K562 (cell line): ENCODE data around the gene WDR54. TPM values are rescaled to one million over a fixed set of nuclear protein-coding genes. Genes with fewer than 3 reads are reported as not detected.

ENCODE experiments used
- ATAC-seq: fragments of 200-7000 bp; cut with Tn5 transposase; 3 replicates; pipeline ENCODE4 v1.9.1; 2020; ENCODE audit warnings: moderate library complexity
- BruUV-seq: library from RNA; stranded (reverse); fragments of 400-500 nt; replicated peaks from 2 replicates; lab custom pipeline; 2021; lab: Mats Ljungman, UMichigan
- CTCF ChIA-PET: fragments of 300-600 bp; formaldehyde crosslinking; extraction: SDS; loops from one replicate; lab custom pipeline; 2021; ENCODE audit warnings: low intra/inter-chr PET ratio; lab: Yijun Ruan, JAX
- POLR2A ChIA-PET: fragments of 300-600, 350-650 bp; sonication (Branson Sonifier 250); formaldehyde crosslinking; extraction: SDS; loops from one replicate; lab custom pipeline; 2021; ENCODE audit warnings: antibody characterized with exemption, inconsistent platforms; lab: Yijun Ruan, JAX
- DNase-seq, 4 experiments: peaks; one replicate each; pipeline versions ENCODE4 v3.0.0 to v3.0.0-alpha.2; 2011 to 2018; ENCODE audit warnings: low spot score in 3 of 4, mixed read lengths in 3 of 4; ENCODE audit errors: extremely low read depth in 1 of 4
- FAIRE-seq: peaks from 2 replicates; lab custom pipeline; 2011; peaks lifted over from hg19 to GRCh38; lab: Jason Lieb, UNC
- H2AFZ ChIP-seq: 2 replicates; pipeline ENCODE4 v1.6.0; 2011; ENCODE audit warnings: low read depth, low read length, control low read depth, inconsistent platforms
- H3K27ac ChIP-seq: fragments of 200-600 bp; 3 replicates; pipeline ENCODE4 v1.8.0; 2011; ENCODE audit warnings: low read depth, mild to moderate bottlenecking, control low read depth, inconsistent platforms, low read length, moderate library complexity, mixed read lengths; ENCODE audit errors: extremely low read depth
- H3K27me3 ChIP-seq, 2 experiments: fragments of 300-600 bp in 1 of 2; 2 replicates in 1 of 2; 3 replicates in 1 of 2; pipeline versions ENCODE4 v1.6.0 to v1.8.0; 2011; ENCODE audit warnings: inconsistent platforms in 2 of 2, low read length in 2 of 2, mild to moderate bottlenecking in 1 of 2, mixed read lengths in 1 of 2, moderate library complexity in 1 of 2; ENCODE audit not compliant: control insufficient read depth in 2 of 2, insufficient read depth in 2 of 2
- H3K36me3 ChIP-seq: fragments of 300-600 bp; 3 replicates; pipeline ENCODE4 v1.8.0; 2011; ENCODE audit warnings: mild to moderate bottlenecking, low read length, inconsistent platforms; ENCODE audit not compliant: control insufficient read depth, insufficient read depth
- H3K4me1 ChIP-seq, 2 experiments: fragments of 200-600 bp in 1 of 2; replicated peaks in 1 of 2; 2 replicates in 1 of 2; 3 replicates in 1 of 2; pipeline versions ENCODE4 v1.5.1 to v1.8.0; 2011; ENCODE audit warnings: inconsistent platforms in 2 of 2, low read length in 2 of 2, mild to moderate bottlenecking in 1 of 2, mixed read lengths in 1 of 2, moderate library complexity in 1 of 2; ENCODE audit not compliant: control insufficient read depth in 2 of 2, insufficient read depth in 2 of 2
- H3K4me2 ChIP-seq: 2 replicates; pipeline ENCODE4 v1.6.1; 2011; ENCODE audit warnings: low read length, control low read depth, inconsistent platforms, mixed read lengths; ENCODE audit not compliant: insufficient read depth
- H3K4me3 ChIP-seq: fragments of 200-600 bp; sonication (generic), shearing (Covaris generic); 2 replicates; pipeline ENCODE4 v1.5.1; 2016; ENCODE audit warnings: control low read depth, inconsistent platforms
- H3K79me2 ChIP-seq: fragments of 200-600 bp; 3 replicates; pipeline ENCODE4 v1.8.0; 2011; ENCODE audit warnings: low read length, inconsistent platforms; ENCODE audit not compliant: control insufficient read depth, insufficient read depth
- H3K9ac ChIP-seq, 2 experiments: 2 replicates each; pipeline versions ENCODE4 v1.6.0 to v1.6.1; 2011; ENCODE audit warnings: low read depth in 2 of 2, low read length in 2 of 2, control low read depth in 1 of 2, inconsistent platforms in 1 of 2, mild to moderate bottlenecking in 1 of 2, mixed read lengths in 1 of 2; ENCODE audit not compliant: insufficient read depth in 1 of 2
- H3K9me1 ChIP-seq: one replicate; pipeline ENCODE4 v1.6.0; 2011; ENCODE audit warnings: inconsistent platforms, mild to moderate bottlenecking, low read length, moderate library complexity; ENCODE audit not compliant: control insufficient read depth, insufficient read depth
- H3K9me3 ChIP-seq: replicated peaks from 2 replicates; pipeline ENCODE4 v1.5.1; 2011; ENCODE audit warnings: low read depth, low read length, inconsistent platforms; ENCODE audit not compliant: control insufficient read depth, insufficient read depth
- H4K20me1 ChIP-seq: replicated peaks from 2 replicates; pipeline ENCODE4 v1.6.1; 2011; ENCODE audit warnings: low read length, inconsistent platforms, mixed read lengths; ENCODE audit not compliant: control insufficient read depth, insufficient read depth
- CBFA2T2 ChIP-seq: fragments of 450-650 bp; conservative IDR thresholded peaks from 2 replicates; pipeline ENCODE4 v1.6.1; 2017; ENCODE audit warnings: mild to moderate bottlenecking
- CBFA2T3 ChIP-seq: fragments of 450-650 bp; IDR thresholded peaks from 2 replicates; pipeline ENCODE4 v1.6.1; 2017
- ESRRB ChIP-seq: fragments of 250-450 bp; sonication (Bioruptor Pico); IDR thresholded peaks from 2 replicates; pipeline ENCODE4 v1.5.0; 2020; ENCODE audit warnings: mild to moderate bottlenecking, moderate library complexity, borderline replicate concordance
- MAFF ChIP-seq: IDR thresholded peaks from 2 replicates; pipeline ENCODE4 v1.6.1; 2012; ENCODE audit warnings: low read length, improper control_type of control experiment
- NBN ChIP-seq: fragments of 450-650 bp; IDR thresholded peaks from 2 replicates; pipeline ENCODE4 v1.6.1; 2016; ENCODE audit warnings: low read depth, mild to moderate bottlenecking
- NCOA1 ChIP-seq: fragments of 450-650 bp; IDR thresholded peaks from 2 replicates; pipeline ENCODE4 v1.6.1; 2016; ENCODE audit warnings: low read depth
- PTTG1 ChIP-seq: fragments of 450-650 bp; IDR thresholded peaks from 2 replicates; pipeline ENCODE4 v1.6.1; 2016; ENCODE audit warnings: low read depth, mild to moderate bottlenecking, missing genetic modification characterization, missing compliant biosample characterization
- SMAD1 ChIP-seq: fragments of 150-350 bp; IDR thresholded peaks from 2 replicates; pipeline ENCODE4 v1.6.1; 2014; ENCODE audit warnings: low read length, low read depth; ENCODE audit not compliant: partially characterized antibody
- SMARCA4 ChIP-seq: fragments of 450-650 bp; IDR thresholded peaks from 2 replicates; pipeline ENCODE4 v1.6.1; 2016
- ZC3H4 ChIP-seq: sonication (generic); formaldehyde crosslinking; IDR thresholded peaks from 2 replicates; pipeline ENCODE4 v1.9.0; 2021; ENCODE audit warnings: missing genetic modification reagents, borderline replicate concordance
- ZNF133 ChIP-seq: fragments of 250-450 bp; sonication (Bioruptor Pico); IDR thresholded peaks from 2 replicates; pipeline ENCODE4 v1.4.0; 2020; ENCODE audit warnings: mild to moderate bottlenecking
- ZNF232 ChIP-seq: sonication (generic); formaldehyde crosslinking; IDR thresholded peaks from 2 replicates; pipeline ENCODE4 v1.8.0; 2022; ENCODE audit warnings: mild to moderate bottlenecking, missing genetic modification reagents
- WGBS: fragments of 100-300 bp; shearing (Covaris generic); methylation state at CpG from one replicate; pipeline ENCODE4 v1.1.6; 2016; ENCODE audit warnings: low coverage, mixed read lengths; ENCODE audit not compliant: insufficient coverage; ENCODE audit errors: missing lambda C conversion rate; 5-methylcytosine and 5-hydroxymethylcytosine counted together
- in situ Hi-C: fragments of 300-500 bp; cut with MboI; formaldehyde crosslinking; loops from 4 replicates; pipeline ENCODE4 v1.15.0; 2018; ENCODE audit warnings: inconsistent platforms, mixed read lengths
- intact Hi-C: fragments of 100-400 bp; cut with micrococcal nuclease; formaldehyde crosslinking; loops from 2 replicates; pipeline ENCODE4 v1.14.2; 2022
- polyA plus RNA-seq, 8 experiments: library from polyadenylated mRNA; depleted of rRNA in 4 of 8; stranded (reverse) in 5 of 8; unstranded in 3 of 8; fragments of >200 nt; fragmentation: Nextera tagmentation in 2 of 8; fragmentation: Illumina TruSeq in 1 of 8; extraction: Ambion mirVana in 2 of 8; extraction: Trizol in 1 of 8; gene quantifications; 2 replicates each; pipeline versions ENCODE4 v1.2.1 to v1.2.3, GENCODE V29; 2011 to 2014; ENCODE audit warnings: inconsistent platforms in 1 of 8, missing spikeins in 1 of 8
- total RNA-seq, 7 experiments: library from RNA; depleted of rRNA in 6 of 7; stranded (reverse); fragments of >200 nt in 6 of 7; fragmentation: Illumina TruSeq in 2 of 7; extraction: Trizol in 2 of 7; gene quantifications; 2 replicates each; pipeline versions ENCODE4 v1.2.1 to v1.2.3, GENCODE V29; 2011 to 2021; ENCODE audit warnings: low replicate concordance in 1 of 7
- TF ChIP-seq, protein P1 (sequence below): fragments of 450-650 bp; IDR thresholded peaks from 2 replicates; pipeline ENCODE4 v1.6.1; 2016
- TF ChIP-seq, protein P2 (sequence below): sonication (generic); formaldehyde crosslinking; IDR thresholded peaks from 2 replicates; pipeline ENCODE4 v1.8.0; 2022; ENCODE audit warnings: mild to moderate bottlenecking, missing genetic modification reagents

The WDR54 gene
- total and polyA plus RNA-seq, 9 of the 15 experiments (the other 6 are each of a cell fraction or from before 2014, with no cell fraction given): 5.2 to 15.2 (median 7.4) TPM

DNA sequence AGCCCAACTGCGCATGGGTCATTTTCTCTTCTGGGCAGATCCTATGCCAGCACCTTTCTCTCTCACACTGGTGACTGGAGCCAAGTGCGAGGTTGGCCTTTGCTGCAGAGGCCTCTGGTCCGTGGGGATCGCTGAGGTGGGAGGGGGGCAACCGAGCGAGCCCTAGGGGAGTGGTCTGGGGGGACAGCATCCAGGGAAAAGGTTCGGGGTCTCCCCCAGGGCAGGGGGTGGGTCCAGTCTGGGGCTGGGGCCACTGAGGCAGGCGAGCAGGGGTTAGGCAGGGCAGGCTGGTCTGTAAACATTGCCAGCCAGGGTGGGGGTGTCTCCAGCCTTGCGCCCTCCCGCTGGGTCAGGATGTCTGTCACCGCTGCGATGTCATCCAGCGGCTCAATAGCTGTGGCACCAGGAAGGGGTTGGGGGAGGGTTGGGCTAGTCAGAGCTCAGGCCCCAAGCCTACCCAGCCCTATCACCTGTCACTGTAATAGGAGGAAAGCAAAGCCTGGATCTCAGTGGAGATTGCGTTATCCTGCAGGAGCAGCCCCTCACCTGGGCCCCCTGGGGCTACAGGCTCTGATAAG lies 4.7 kb downstream of the WDR54 start:
- 0 out of 2 replicates have a peak, but pooled peaks have one; percentile 35 for TF ChIP-seq CBFA2T3
- no peak for TF ChIP-seq SMAD1
- no peak for TF ChIP-seq ZC3H4 (CRISPR knock-in tag)
- no peak for TF ChIP-seq NCOA1
- peak in 2 of 4 experiments; percentile 39 to 40 for DNase-seq
- 32% methylated on average over 12 of the region's 14 CpGs for WGBS
- Histone ChIP-seq H3K9me3 (no peaks in the 10 kb centered on the region), H3K36me3 (no peaks in the 10 kb centered on the region), H3K27ac (no peak overlapping the region), H3K4me1 (peaks cover 0 to 25% of the 10 kb centered on the region in 2 experiments; a peak in 3 of 5 replicates), H4K20me1 (no peaks in the 10 kb centered on the region), H3K4me2 (no peak overlapping the region), H3K9ac (peak overlapping the region in 1 of 2 experiments; percentile 36; a peak in 2 of 4 replicates), H3K79me2 (no peaks in the 10 kb centered on the region), H2AFZ (no peak overlapping the region), H3K27me3 (peaks cover 0 to 8% of the 10 kb centered on the region in 2 experiments; a peak in 2 of 5 replicates), H3K9me1 (no peaks in the 10 kb centered on the region), H3K4me3 (no peak overlapping the region)
- no peak for FAIRE-seq
- POLR2A ChIA-PET: interaction anchor here (2.1 kb wide), 1 partner anchor 14 kb away, joined by 5 read pairs; no protein-coding TSS in a partner anchor
- in situ Hi-C loops (no loop called here), intact Hi-C loops (no loop called here)
- no peak for ATAC-seq
- CTCF ChIA-PET: no interaction called here
- no TSS peak for BruUV-seq

DNA sequence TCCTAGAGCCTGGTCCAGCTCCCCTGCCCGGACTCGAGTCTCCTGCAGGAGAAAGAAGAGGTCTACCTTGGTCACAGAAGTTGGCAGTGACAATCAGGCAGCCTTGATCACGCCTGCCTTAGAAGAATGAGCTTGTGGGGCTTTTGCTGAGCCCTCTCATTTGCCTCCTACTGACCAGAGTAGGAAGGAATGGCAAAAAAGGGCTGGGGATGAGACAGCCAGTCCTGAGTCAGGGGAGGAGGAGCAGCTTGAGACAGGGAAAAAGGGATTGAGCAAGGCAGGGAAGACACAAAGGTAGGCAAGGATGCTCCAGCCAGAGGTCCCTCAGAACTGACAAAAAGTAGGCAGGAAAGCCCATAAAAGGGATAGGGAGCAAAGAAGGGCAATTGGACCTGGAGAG lies 6.0 kb downstream of the WDR54 start:
- Histone ChIP-seq H3K79me2 (no peaks in the 10 kb centered on the region), H2AFZ (no peak overlapping the region), H3K36me3 (no peaks in the 10 kb centered on the region), H3K9me1 (no peaks in the 10 kb centered on the region), H3K4me3 (no peak overlapping the region), H3K27me3 (no peaks in the 10 kb centered on the region), H4K20me1 (no peaks in the 10 kb centered on the region), H3K27ac (no peak overlapping the region), H3K9ac (no peak overlapping the region), H3K9me3 (no peaks in the 10 kb centered on the region), H3K4me2 (no peak overlapping the region), H3K4me1 (peaks cover 0 to 16% of the 10 kb centered on the region in 2 experiments; a peak in 1 of 5 replicates)
- CTCF ChIA-PET: no interaction called here
- ATAC-seq (no peak), DNase-seq (no peak), FAIRE-seq (no peak)
- POLR2A ChIA-PET: interaction anchor here (1.7 kb wide), 1 partner anchor 13 kb away, joined by 7 read pairs; no protein-coding TSS in a partner anchor
- intact Hi-C loops (no loop called here), in situ Hi-C loops (no loop called here)
- BruUV-seq: no TSS peak
- whole genome bisulfite sequencing: 3% methylated on average over 3 of the region's 3 CpGs
- TF ChIP-seq, protein P1, sequence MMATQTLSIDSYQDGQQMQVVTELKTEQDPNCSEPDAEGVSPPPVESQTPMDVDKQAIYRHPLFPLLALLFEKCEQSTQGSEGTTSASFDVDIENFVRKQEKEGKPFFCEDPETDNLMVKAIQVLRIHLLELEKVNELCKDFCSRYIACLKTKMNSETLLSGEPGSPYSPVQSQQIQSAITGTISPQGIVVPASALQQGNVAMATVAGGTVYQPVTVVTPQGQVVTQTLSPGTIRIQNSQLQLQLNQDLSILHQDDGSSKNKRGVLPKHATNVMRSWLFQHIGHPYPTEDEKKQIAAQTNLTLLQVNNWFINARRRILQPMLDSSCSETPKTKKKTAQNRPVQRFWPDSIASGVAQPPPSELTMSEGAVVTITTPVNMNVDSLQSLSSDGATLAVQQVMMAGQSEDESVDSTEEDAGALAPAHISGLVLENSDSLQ: no peak
- TF ChIP-seq, protein P2, sequence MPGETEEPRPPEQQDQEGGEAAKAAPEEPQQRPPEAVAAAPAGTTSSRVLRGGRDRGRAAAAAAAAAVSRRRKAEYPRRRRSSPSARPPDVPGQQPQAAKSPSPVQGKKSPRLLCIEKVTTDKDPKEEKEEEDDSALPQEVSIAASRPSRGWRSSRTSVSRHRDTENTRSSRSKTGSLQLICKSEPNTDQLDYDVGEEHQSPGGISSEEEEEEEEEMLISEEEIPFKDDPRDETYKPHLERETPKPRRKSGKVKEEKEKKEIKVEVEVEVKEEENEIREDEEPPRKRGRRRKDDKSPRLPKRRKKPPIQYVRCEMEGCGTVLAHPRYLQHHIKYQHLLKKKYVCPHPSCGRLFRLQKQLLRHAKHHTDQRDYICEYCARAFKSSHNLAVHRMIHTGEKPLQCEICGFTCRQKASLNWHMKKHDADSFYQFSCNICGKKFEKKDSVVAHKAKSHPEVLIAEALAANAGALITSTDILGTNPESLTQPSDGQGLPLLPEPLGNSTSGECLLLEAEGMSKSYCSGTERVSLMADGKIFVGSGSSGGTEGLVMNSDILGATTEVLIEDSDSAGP (CRISPR knock-in tag): no peak
- no peak for TF ChIP-seq PTTG1 (tag)
- no peak for TF ChIP-seq NBN
- no peak for TF ChIP-seq SMARCA4
- TF ChIP-seq ZNF232 (CRISPR knock-in tag): no peak
- no peak for TF ChIP-seq SMAD1
- TF ChIP-seq CBFA2T2: no peak
- TF ChIP-seq ZNF133 (CRISPR knock-in tag): no peak
- no peak for TF ChIP-seq ESRRB
- no peak for TF ChIP-seq MAFF
